NCI-H69 (cell line): ENCODE data around the gene DYRK1A.
"Not testable (repeated sequence)": the region's sequence is repeated elsewhere in the genome, so short reads cannot be mapped to it uniquely, and the experiment has no call there.

Source experiments
- DNase-seq: peaks from one replicate; lab custom pipeline; 2025; lab: John Stamatoyannopoulos, UW

Gene DYRK1A

GRCh38 chr21:37483776-37484175 lies 117.2 kb downstream of the DYRK1A start:
- no peak for DNase-seq

GRCh38 chr21:37484535-37485474 lies 118.2 kb downstream of the DYRK1A start:
- DNase-seq: no peak

- no peak for DNase-seq
Observed at GRCh38 chr21:37489553-37489952, 123.0 kb downstream of the DYRK1A start.

GRCh38 chr21:37490084-37490483 lies 123.5 kb downstream of the DYRK1A start:
- no peak for DNase-seq

GRCh38 chr21:37496972-37497371 lies 130.4 kb downstream of the DYRK1A start:
- DNase-seq: peak; percentile 11

- DNase-seq: no peak
Observed at GRCh38 chr21:37498664-37499063, 132.1 kb downstream of the DYRK1A start.

GRCh38 chr21:37502947-37503346 lies 136.4 kb downstream of the DYRK1A start:
- no peak for DNase-seq

- DNase-seq: no peak
Observed at GRCh38 chr21:37503848-37504467, 137.4 kb downstream of the DYRK1A start.

GRCh38 chr21:37505963-37506362 lies 139.4 kb downstream of the DYRK1A start:
- no peak for DNase-seq

- DNase-seq: no peak
Observed at GRCh38 chr21:37507716-37508115, 141.1 kb downstream of the DYRK1A start.

GRCh38 chr21:37508341-37508740 lies 141.8 kb downstream of the DYRK1A start:
- DNase-seq: no peak

- DNase-seq: no peak
Observed at GRCh38 chr21:37509802-37510393, 143.3 kb downstream of the DYRK1A start.

- DNase-seq: no peak
Observed at GRCh38 chr21:37511848-37512247, 145.3 kb downstream of the DYRK1A start.

GRCh38 chr21:37513383-37513782 lies 146.8 kb downstream of the DYRK1A start:
- no peak for DNase-seq

GRCh38 chr21:37514038-37514667 lies 147.6 kb downstream of the DYRK1A start:
- DNase-seq: no peak

GRCh38 chr21:37516998-37517397 lies 150.4 kb downstream of the DYRK1A start:
- no peak for DNase-seq

- DNase-seq: no peak
Observed at GRCh38 chr21:37520801-37521200, 154.2 kb downstream of the DYRK1A start.

GRCh38 chr21:37521658-37522057 lies 155.1 kb downstream of the DYRK1A start:
- DNase-seq: no peak

- no peak for DNase-seq
Observed at GRCh38 chr21:37522641-37523295, 156.2 kb downstream of the DYRK1A start.

GRCh38 chr21:37524944-37525343 lies 158.4 kb downstream of the DYRK1A start:
- DNase-seq: not testable (repeated sequence)

- no peak for DNase-seq
Observed at GRCh38 chr21:37525810-37526209, 159.2 kb downstream of the DYRK1A start.

- DNase-seq: no peak
Observed at GRCh38 chr21:37527103-37527502, 160.5 kb downstream of the DYRK1A start.
